SK-MEL-5 (cell line): ENCODE results near the gene MPRIP. TPM values are rescaled to one million over a fixed set of nuclear protein-coding genes. Genes with fewer than 3 reads are reported as not detected.

ENCODE experiments used
- DNase-seq: peaks from one replicate; pipeline ENCODE4 v3.0.0-alpha.2; 2016; ENCODE audit warnings: low read depth, low spot score
- in situ Hi-C: cut with HindIII; loops from 2 replicates; pipeline ENCODE4 v1.10.0; 2016; ENCODE audit warnings: low sequenced_read_pairs, high pct_unique_total_duplicates, low pct_unique_long_range_greater_than_20kb
- small RNA-seq, 2 experiments: library from RNA; depleted of rRNA; stranded (forward); fragments of <200 nt; gene quantifications; one replicate each; pipeline ENCODE3, GENCODE V24; 2014
- total RNA-seq: library from RNA; depleted of rRNA; stranded (reverse); fragments of >200 nt; shearing (Covaris generic); gene quantifications from 2 replicates; pipeline ENCODE4 v1.2.3, GENCODE V29; 2014; rRNA removed

MPRIP gene
- total RNA-seq, 1 experiment from 2014 or later: 85.5 TPM

- in situ Hi-C loops: no loop called here
- no peak for DNase-seq
Observed at GRCh38 chr17:17228521-17229279, 186.4 kb downstream of the MPRIP start.

GRCh38 chr17:17229416-17230384 lies 187.4 kb downstream of the MPRIP start:
- in situ Hi-C loops: no loop called here
- no peak for DNase-seq

GRCh38 chr17:17231621-17232302 lies 189.5 kb downstream of the MPRIP start:
- DNase-seq: no peak
- in situ Hi-C loops: no loop called here

GRCh38 chr17:17232303-17232621 lies 190.0 kb downstream of the MPRIP start:
- in situ Hi-C loops: no loop called here
- DNase-seq: no peak

GRCh38 chr17:17235212-17236174 lies 193.2 kb downstream of the MPRIP start:
- in situ Hi-C loops: no loop called here
- no peak for DNase-seq

- in situ Hi-C loops: no loop called here
- peak; percentile 19 for DNase-seq
Observed at GRCh38 chr17:17236295-17237025, 194.2 kb downstream of the MPRIP start.

- in situ Hi-C loops: no loop called here
Observed at GRCh38 chr17:17237026-17237799, 195.0 kb downstream of the MPRIP start, which contains the start of gene FLCN. FLCN (minus strand) TSS chr17:17237168; CDS start chr17:17228137, 9,031 bp downstream.

GRCh38 chr17:17239832-17240231 lies 197.6 kb downstream of the MPRIP start:
- in situ Hi-C loops: no loop called here
- no peak for DNase-seq

More at GRCh38 chr17:17237026-17237799, 195.0 kb downstream of the MPRIP start, which contains the start of gene FLCN:
- DNase-seq: peak; percentile 84

GRCh38 chr17:17241656-17242055 lies 199.4 kb downstream of the MPRIP start:
- in situ Hi-C loops: no loop called here
- DNase-seq: no peak

GRCh38 chr17:17242246-17242645 lies 200.0 kb downstream of the MPRIP start:
- in situ Hi-C loops: no loop called here
- no peak for DNase-seq

Small RNAs within 50 kb of the gene (small RNA-seq; reads per million reads assigned to genes)
- 0 reads per million in 2 experiments for gene RNU6-767P

Other genes with a start within 250 kb of the MPRIP start
- not detected in 2 replicates for gene TNFRSF13B, start 70.3 kb upstream of the MPRIP start, total RNA-seq
- gene PLD6, start 163.9 kb downstream of the MPRIP start, total RNA-seq: 4.3 and 4.7 TPM in 2 replicates
- gene FLCN, start 194.7 kb downstream of the MPRIP start, total RNA-seq: 37.2 and 43.7 TPM in 2 replicates
- 116 and 121 TPM in 2 replicates for gene COPS3, start 238.8 kb downstream of the MPRIP start, total RNA-seq